ENCODE results near the gene KPRP.

KPRP gene, protein sequence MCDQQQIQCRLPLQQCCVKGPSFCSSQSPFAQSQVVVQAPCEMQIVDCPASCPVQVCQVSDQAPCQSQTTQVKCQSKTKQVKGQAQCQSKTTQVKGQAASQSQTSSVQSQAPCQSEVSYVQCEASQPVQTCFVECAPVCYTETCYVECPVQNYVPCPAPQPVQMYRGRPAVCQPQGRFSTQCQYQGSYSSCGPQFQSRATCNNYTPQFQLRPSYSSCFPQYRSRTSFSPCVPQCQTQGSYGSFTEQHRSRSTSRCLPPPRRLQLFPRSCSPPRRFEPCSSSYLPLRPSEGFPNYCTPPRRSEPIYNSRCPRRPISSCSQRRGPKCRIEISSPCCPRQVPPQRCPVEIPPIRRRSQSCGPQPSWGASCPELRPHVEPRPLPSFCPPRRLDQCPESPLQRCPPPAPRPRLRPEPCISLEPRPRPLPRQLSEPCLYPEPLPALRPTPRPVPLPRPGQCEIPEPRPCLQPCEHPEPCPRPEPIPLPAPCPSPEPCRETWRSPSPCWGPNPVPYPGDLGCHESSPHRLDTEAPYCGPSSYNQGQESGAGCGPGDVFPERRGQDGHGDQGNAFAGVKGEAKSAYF

DNA sequence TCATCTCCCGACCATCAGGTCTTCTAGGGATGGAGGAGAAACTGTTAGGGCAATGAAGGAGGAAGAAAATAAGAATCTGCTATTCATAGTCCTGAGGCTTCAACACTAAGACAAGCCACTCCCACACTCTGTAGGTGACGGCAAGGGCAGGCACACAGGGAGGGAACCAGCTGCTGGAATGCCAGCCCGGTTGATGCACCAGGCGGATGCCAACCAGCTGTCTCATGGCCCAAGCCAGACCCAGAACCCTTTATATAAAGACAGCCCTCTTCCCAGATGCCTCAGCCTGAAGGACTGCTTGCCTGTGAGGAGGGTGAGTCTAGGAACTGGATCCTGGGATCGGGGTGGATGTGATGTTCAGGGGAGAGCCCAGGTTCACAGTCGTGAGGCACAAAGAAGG lies at the start of gene KPRP:
Gene KPRP (plus strand): TSS at position 279 of the 400 bp plus-strand sequence. CDS start 1,564 bp downstream, outside the sequence.
- DNase-seq, result no peak

DNA sequence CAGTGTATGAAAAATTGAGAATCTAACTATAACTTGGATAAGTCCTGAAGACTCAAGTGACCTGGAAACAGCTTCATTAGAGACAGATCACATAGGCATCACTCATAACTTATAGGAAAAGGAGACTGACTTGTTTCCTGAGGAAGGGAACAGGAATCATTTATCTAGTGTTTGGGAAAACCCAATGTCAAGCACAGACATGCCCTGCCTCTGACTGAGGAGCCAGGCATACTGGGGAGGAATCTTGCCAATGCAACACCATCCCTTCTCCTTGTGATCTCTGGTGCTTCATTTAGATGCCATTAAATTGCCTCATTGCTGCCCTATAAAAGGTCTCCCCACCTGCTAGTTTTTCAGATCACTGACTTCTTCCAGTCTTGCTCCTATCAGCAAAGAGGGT lies 39.6 kb upstream of the KPRP start:
- no peak for DNase-seq

DNA sequence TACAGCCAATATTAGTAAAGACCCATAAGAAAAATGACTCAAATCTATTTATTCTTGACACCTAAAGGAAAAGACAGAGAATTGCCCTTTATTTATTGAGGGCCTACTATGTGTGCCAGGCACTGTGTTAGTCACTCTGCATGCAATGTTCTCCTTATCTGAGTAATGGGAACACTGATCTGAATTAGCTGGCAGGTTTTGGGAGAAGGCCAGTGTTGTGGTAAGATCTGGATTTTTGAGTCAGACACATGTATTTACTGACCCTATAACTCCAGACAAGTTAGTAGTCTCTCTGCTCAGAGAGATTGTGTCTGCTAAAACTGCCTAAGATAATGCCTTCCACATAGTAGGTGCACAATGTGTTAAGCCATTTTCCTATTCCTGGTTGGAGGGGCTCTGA lies 32.6 kb upstream of the KPRP start:
- DNase-seq, result no peak

DNA sequence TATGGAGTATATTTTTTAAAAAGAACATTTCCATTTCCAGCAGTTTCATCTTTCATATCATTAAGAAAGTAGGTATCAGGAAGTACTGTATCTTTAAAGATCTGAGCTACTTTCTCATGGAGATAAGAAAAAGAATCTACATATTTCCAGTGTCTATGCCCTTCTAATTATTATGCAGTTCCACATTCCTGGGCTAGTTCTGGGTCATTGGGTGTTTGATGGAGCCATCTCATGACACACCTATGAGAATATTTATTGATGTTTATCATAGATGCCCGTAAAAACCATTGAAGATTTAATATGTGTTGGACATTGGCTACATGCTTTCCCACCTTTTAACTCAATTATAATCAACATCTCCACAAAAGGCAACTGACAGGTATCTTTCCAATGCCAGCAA lies 28.8 kb upstream of the KPRP start:
- DNase-seq, result no peak

DNA sequence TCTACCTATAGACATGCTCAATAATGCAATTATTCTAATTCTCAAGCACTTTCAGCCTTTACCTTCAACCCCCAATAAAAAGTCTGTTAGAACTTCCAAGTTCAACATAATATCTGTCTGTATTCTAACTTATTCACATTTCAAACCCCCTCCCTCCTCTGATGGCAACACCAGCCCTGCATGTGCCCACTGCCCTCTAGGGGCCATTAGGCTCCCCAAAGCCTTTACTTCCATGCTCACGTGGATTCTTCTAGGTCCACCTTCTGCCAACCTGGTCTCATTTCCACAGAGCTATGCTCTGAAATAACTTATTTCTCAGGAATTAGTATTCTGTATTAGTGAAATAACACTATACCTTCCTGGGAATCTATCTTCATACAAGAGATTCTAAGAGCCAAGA lies 22.2 kb upstream of the KPRP start:
- no peak for DNase-seq

DNA sequence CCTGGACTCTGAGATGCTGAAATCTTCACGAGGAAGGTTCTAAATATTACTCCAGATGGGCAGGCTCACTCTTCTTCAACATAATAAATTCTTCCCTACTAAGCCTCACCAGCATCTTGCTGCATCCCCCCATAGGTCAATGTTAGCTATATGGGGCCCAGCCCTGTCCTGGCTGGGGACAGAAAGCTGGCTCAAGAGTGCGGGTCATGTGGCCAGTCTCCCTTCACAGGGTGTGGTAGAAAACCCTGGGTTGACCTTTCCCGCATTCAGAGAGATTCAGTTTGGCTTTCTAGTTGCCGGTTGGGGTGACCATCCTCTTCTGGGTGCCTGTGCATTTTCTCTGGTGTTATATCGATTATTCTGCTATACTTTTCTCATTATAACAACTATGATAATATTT lies 19.8 kb upstream of the KPRP start:
- no peak for DNase-seq

DNA sequence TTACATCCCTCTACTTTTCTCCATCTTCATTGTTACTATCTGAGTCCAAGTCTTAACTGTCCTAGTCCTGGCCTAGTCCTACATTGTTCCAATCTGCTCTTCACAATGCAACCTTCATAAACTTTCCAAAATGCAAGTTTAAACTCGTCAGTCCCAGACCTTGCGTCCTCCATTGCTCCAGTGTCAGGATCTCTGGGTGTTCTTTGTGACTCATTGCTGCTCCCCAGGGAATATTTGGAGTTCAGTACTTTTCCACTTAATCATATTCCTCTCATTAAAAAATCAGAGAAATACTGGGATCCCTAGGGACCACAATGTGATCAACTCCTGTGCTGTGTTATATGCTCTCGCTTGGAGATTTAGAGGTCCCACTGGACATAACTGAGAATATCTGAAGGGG lies 18.0 kb upstream of the KPRP start:
- DNase-seq, result no peak

DNA sequence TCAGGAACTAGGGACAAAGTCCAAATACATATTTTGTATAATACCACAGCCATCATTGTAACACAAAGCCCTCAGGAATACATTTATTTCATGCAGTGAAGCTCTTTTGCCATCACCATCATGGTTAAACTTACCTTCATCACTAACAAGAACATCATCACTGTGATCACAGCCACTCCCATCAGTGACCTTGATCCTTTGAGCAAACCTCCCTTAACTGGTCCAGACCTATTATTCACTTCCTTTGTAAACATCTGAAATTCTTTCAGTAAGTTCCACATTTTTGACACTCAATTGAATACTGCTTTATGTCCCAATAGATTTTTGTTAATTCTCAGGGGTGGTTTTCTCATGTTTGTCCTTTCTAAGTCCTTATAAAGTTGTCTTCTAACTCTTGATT lies 16.2 kb upstream of the KPRP start:
- DNase-seq, result no peak

DNA sequence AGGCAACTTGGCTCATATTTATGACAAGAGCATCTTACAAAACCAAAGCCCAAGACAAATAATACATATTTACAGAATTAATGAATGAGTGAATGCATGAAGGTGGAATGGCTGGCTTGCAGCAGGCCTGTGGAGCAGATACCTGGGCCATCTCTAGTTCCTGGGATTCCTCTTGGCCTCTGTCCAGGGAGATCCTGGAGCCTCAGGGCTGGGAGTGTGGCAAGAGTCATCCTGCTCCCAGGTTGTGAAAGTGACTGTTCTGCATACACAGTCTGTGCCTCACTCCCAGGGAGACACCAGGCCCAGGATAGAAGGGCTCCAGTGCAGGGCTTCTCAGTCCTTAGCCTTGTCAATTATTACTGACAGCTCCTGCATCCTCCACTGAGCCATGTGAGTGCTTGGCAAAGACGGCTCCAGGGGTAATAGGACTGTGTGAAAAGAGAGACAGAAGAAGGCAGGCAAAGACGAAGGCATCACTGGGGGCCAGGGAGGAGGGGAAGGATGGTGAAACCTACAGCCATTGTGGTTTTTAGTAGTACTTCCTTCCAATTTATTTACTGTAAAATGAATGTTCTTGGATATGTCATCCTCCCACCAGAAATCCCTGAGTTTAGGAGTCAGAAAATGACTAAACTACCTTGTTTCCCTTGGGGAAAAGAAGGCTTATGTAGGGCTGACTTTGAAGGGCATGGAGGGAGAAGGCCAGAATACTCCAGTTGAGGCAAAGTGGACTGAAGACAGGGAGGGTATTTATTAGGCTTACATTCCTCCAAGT lies 14.3 kb upstream of the KPRP start:
- DNase-seq, result no peak

DNA sequence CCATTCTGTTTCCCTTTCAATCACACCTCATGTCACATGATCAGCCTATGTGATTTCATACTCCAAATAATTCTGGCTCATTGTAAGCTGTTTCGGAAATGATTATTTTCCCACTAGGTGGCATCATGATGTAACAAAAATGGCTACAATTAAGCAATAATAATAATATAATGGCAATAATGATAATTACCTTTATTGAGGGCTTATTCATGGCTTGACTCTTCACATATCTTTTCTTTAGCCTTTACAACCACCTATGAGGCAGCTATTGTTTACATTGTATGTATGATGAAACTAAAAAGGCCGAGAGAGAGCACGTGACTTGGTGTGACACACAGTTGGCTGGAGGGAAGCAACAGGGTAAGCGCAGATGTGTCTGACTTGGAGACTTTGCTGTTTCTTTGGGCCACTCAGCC lies 12.5 kb upstream of the KPRP start:
- no peak for DNase-seq

DNA sequence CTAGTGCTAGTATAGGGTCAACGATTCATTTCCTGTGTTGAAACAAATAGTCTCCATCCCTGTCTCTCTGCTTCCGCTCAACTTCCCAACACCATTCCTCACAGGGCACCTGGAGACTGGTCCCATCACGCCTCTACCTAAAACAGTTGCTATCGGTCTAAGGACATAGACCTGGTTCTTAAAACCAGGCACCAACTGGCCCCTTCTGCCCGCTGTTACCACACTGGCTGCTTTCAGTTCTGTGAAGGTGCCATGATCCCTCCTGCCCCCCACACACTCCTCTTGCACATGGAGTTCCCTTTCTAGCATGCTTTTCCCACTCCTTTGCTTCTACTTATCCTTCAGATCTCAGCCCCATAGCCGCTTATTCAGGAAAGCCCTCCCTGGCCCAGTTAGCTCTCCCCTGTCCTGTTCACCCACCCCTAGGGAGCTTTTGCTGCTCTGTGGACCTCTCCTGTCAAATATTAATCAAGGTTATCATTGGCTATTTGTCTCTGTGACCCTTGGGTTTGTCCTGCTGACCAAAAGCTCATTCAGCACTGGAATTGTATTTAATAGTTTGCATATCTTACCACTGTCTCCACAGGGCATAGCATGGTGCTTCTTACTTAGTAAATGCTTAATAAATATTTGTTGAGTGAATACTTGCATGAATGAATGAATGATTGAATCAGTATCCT lies 11.9 kb upstream of the KPRP start:
- no peak for DNase-seq

DNA sequence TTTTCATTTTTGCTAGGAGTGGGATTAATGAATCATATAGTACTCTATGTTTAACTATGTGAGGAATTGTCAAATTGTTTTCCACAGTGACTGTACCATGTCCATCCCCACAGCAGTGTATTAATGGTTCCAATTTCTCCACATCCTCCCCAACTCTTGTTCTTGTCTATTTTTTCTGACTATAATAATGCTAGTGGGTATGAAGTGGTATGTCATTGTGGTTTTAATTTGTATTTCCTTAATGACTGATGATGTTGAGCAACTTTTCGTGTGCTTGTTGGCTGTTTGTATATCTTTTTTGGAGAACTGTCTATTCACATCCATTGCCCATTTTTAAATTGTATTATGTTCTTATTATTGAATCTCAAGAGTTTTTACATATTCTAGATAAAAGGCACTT lies 10.0 kb upstream of the KPRP start:
- no peak for DNase-seq

DNA sequence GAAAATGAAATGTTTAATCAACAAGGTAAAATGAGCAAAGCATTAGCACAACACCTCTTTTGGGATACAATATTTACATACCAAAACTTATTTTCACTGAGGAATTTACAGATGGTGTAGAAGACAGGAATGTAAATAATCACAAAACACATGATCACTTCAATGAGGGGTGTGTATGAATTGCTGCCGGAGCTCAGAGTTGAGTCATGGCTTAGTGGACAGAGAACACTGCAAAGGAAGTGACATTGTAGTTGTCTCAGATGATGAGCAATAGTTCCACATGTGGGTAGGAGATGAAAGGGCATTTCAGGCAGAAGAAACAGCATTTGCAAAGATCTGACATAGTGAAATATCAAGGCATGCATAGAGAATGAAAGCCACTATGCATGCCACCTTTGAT lies 5.6 kb upstream of the KPRP start:
- DNase-seq, result no peak

DNA sequence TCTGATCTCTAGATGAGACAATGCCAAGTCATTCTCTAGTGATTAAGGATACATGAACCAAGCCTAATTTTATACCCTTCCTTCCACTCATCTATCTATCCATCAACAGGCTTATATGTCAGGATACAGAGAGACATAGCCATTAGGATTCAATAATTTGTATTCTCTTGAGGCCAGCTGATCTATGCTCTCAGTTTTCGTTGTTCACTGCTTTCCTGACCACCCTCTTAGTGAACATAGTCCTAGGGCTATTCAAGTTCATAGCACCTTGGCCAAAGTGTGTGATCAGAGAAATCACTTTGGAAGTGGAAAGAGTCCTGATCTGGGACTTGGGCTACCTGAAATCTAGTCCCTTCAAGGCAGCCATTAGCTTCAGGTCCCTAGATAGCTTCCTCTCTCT lies 4.2 kb upstream of the KPRP start:
- no peak for DNase-seq

DNA sequence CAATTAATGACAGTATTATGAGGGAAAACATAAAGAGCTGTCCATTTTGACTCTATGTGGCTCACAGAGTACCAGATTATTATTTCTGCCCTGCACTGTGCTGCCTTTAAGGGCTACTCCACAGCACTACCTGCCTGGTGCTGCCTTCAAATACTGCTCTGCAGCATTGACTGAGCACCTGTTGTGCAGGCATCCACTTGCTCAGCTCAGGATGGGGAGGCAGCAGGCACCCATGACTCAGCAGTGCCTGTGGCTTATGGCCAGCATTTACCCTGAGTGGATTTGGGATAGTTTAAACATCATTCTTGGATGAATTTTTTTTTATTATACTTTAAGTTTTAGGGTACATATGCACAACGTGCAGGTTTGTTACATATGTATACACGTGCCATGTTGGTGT lies 953 bp upstream of the KPRP start:
- no peak for DNase-seq

DNA sequence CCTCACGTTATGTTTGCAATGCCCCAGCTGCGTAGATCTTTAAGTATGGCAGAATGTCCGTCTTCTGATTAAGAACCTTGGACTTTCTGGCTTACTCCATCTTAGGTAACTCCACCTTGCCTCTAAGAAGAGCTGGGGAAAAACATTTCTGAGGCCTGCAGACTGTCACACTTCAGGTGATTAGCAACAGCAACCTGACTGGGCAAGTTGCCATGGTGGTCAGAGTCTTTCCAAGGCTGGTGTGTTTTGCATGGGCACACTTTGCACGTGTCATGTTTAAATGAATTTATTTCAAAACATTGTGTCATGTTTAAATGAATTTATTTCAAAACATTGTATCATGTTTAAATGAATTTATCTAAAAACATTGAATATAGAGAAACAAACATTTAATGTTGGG lies 811 bp downstream of the KPRP start:
- DNase-seq, result no peak

DNA sequence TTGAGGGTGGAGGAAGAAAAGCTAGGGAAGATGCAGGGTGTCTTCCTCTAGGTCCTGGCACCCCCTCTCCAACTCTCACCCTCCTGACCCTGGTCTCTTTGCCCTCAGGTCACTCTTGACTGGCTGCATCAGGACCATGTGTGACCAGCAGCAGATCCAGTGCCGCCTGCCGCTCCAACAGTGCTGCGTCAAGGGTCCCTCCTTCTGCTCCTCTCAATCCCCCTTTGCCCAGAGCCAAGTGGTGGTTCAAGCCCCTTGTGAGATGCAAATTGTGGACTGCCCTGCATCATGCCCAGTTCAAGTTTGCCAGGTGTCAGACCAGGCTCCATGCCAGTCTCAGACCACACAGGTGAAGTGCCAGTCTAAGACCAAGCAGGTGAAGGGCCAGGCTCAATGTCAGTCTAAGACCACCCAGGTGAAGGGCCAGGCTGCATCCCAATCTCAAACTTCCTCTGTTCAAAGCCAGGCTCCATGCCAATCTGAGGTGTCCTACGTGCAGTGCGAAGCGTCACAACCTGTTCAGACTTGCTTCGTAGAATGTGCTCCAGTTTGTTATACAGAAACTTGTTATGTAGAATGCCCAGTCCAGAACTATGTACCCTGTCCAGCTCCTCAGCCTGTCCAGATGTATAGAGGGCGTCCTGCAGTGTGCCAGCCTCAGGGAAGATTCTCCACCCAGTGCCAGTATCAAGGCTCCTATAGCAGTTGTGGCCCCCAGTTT lies 1.8 kb downstream of the KPRP start:
- no peak for DNase-seq

DNA sequence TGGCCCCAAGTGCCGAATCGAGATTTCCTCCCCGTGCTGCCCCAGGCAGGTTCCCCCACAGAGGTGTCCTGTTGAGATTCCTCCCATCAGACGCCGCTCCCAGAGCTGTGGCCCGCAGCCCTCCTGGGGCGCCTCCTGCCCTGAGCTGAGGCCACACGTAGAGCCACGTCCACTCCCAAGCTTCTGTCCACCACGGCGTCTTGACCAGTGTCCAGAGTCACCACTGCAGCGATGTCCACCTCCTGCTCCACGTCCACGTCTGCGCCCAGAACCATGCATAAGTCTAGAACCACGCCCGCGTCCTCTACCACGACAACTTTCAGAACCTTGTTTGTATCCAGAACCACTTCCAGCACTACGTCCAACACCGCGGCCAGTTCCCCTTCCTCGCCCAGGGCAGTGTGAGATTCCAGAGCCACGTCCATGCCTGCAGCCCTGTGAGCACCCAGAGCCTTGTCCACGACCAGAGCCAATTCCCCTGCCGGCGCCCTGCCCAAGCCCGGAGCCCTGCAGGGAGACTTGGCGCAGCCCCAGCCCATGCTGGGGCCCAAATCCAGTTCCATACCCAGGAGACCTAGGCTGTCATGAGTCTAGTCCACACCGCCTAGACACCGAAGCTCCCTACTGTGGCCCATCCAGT lies 2.8 kb downstream of the KPRP start:
- no peak for DNase-seq

DNA sequence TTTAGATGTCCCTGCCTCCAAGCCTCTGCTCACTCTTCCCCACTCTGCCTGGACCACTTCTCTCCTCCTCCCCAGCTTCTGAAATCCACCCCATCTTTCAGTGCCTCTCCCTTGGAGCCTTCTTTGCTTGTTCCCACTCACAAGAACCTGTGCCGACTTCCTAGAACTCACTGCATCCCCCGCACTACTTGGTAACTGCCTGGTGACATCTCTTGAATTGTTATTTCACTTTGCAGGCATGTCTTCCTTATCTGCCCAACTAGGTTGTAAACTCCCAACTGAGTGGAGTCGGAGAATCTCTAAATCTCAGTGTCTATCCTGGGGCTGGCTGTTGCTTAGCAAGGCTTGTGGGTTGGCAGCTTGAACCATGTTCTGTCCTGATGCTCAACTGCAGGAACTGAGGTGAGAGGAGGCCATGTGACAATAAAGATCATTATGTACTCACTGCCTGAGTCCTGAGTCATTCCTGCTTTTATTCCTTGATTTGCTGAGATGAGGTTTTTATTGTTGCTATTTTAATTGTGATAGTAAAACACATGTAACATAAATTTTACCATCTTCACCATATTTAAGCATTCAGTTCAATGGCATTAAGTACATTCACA lies 3.9 kb downstream of the KPRP start:
- peak in 5 of 56 donors; percentile 3 to 47 (median 5) for DNase-seq

DNA sequence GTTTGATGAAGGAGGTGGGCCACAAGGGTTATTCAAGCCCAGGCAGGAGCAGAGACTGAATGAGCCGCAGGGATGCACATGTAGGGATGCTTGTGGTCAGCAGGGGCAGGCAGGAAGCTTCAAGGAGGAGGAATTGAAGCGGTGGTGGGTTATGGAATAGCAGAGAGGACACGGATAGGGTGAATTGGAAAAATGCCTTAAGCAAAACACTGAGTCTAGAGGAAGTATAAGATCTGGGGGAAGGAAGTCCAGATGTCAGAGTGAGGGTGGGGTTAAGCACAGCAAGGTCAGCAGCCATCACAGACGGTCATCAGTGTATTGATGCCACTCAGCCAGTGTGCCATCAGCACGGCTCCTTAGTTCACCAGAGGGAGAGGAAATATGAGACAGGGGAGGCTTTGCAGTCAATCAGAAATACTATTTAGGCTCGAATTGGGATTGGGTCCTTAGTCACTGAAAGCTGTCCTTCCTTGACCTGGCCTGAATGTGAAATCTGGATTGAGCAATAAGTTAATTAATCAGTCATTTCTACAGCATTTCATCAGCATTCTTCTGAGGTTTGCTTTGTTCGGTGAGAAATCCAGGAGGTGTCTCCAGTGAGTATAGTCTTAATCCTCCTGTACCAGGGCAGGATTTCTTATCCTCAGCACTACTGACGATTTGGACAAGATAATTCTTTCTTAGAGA lies 11.2 kb downstream of the KPRP start:
- DNase-seq, result no peak

Measured in amygdala (tissue), 56 donors.